ENCODE results near the gene IFITM1. TPM values are rescaled to one million over a fixed set of nuclear protein-coding genes. Genes with fewer than 3 reads are reported as not detected.
"Not testable (repeated sequence)": the region's sequence is repeated elsewhere in the genome, so short reads cannot be mapped to it uniquely, and the experiment has no call there.

The IFITM1 gene
- total and polyA plus RNA-seq, 9 of the 15 experiments (the other 6 are each of a cell fraction or from before 2014, with no cell fraction given), result 691 to 5,579 (median 974) TPM

DNA sequence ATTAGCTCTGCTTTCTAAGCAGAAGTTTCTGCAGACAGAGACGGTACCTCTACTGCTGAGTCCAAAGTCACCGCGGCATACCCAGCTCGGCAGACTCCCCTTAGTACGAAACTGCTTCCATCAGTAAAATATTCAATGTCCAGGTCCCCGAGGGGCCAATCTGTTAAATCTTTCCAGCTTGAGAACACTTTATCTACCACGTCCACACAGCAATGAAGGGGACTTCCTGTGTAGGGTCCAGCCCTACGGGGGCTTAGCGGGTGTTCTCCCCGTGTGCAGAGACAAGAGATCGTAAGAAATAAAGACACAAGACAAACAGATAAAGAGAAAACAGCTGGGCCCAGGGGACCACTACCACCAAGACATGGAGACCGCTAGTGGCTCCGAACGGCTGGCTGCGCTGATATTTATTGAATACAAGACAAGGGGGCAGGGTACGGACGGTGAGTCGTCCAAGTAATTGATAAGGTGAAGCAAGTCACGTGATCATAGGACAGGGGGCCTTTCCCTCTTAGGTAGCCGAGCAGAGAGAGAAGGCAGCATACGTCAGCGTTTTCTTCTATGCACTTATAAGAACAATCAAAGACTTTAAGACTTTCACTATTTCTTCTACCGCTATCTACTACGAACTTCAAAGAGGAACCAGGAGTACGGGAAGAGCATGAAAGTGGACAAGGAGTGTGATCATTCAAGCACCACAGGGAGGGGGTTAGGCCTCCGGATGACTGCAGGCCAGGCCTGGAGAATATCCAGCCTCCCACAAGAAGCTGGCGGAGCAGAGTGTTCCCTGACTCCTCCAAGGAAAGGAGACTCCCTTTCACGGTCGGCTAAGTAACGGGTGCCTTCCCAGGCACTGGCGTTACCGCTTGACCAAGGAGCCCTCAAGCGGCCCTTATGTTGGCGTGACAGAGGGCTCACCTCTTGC, 11.0 kb downstream of the IFITM1 start:
- ATAC-seq (peak; percentile 7; the same call in 2 of the 3 replicates), DNase-seq (ENCODE audit: extremely low read depth in 1 of 4, low spot score in 3 of 4) (peak in 3 of 4 experiments; percentile 47 to 86 (median 49)), FAIRE-seq (peak; percentile 49)
- peak overlapping the region; percentile 88 for H3K27ac ChIP-seq (ENCODE audit: extremely low read depth, low read depth, low read length)
- peaks cover 43 to 55% of the 10 kb centered on the region in 2 experiments for H3K4me1 ChIP-seq (replicated peaks in 1 of 2; ENCODE audit: control insufficient read depth in 2 of 2, insufficient read depth in 2 of 2, low read length in 2 of 2)
- peak overlapping the region; percentile 28; the same call in 1 of the 2 replicates for H3K4me3 ChIP-seq
- H3K27me3 ChIP-seq (ENCODE audit: control insufficient read depth in 2 of 2, insufficient read depth in 2 of 2, low read length in 2 of 2); H3K9me1 ChIP-seq (ENCODE audit: control insufficient read depth, insufficient read depth, low read length); H3K36me3 ChIP-seq (ENCODE audit: control insufficient read depth, insufficient read depth, low read length); H4K20me1 ChIP-seq (replicated peaks; ENCODE audit: control insufficient read depth, insufficient read depth, low read length); CTCF ChIA-PET (ENCODE audit: low intra/inter-chr PET ratio); in situ Hi-C loops (cut with MboI); intact Hi-C loops (cut with micrococcal nuclease); BruUV-seq (replicated peaks); H3K9me3 ChIP-seq (replicated peaks; ENCODE audit: control insufficient read depth, insufficient read depth, low read depth, low read length): not testable (repeated sequence)
- H3K4me2 ChIP-seq (ENCODE audit: insufficient read depth, low read length), result peak overlapping the region; percentile 77
- POLR2A ChIA-PET, result interaction anchor here (0.6 to 1.5 kb wide), 8 partner anchors 8 to 136 kb away, joined by 3 to 7 read pairs (median 3); no protein-coding TSS in a partner anchor
- WGBS (ENCODE audit: insufficient coverage, low coverage, missing lambda C conversion rate), result 1% methylated on average over 26 of the region's 34 CpGs
- peak overlapping the region; percentile 86 for H2AFZ ChIP-seq (ENCODE audit: low read depth, low read length)
- peak overlapping the region; percentile 15 to 61; a peak in 3 of 4 replicates for H3K9ac ChIP-seq (ENCODE audit: insufficient read depth in 1 of 2, low read depth in 2 of 2, low read length in 2 of 2)
- peaks cover 39% of the 10 kb centered on the region for H3K79me2 ChIP-seq (ENCODE audit: control insufficient read depth, insufficient read depth, low read length)
- TF ChIP-seq, protein P1, sequence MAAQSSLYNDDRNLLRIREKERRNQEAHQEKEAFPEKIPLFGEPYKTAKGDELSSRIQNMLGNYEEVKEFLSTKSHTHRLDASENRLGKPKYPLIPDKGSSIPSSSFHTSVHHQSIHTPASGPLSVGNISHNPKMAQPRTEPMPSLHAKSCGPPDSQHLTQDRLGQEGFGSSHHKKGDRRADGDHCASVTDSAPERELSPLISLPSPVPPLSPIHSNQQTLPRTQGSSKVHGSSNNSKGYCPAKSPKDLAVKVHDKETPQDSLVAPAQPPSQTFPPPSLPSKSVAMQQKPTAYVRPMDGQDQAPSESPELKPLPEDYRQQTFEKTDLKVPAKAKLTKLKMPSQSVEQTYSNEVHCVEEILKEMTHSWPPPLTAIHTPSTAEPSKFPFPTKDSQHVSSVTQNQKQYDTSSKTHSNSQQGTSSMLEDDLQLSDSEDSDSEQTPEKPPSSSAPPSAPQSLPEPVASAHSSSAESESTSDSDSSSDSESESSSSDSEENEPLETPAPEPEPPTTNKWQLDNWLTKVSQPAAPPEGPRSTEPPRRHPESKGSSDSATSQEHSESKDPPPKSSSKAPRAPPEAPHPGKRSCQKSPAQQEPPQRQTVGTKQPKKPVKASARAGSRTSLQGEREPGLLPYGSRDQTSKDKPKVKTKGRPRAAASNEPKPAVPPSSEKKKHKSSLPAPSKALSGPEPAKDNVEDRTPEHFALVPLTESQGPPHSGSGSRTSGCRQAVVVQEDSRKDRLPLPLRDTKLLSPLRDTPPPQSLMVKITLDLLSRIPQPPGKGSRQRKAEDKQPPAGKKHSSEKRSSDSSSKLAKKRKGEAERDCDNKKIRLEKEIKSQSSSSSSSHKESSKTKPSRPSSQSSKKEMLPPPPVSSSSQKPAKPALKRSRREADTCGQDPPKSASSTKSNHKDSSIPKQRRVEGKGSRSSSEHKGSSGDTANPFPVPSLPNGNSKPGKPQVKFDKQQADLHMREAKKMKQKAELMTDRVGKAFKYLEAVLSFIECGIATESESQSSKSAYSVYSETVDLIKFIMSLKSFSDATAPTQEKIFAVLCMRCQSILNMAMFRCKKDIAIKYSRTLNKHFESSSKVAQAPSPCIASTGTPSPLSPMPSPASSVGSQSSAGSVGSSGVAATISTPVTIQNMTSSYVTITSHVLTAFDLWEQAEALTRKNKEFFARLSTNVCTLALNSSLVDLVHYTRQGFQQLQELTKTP (IDR thresholded peaks at IDR 0.05; ENCODE audit: low read depth in 1 of 2, partially characterized antibody in 2 of 2), result peak in 1 of 2 experiments; percentile 81
- TF ChIP-seq, protein P2, sequence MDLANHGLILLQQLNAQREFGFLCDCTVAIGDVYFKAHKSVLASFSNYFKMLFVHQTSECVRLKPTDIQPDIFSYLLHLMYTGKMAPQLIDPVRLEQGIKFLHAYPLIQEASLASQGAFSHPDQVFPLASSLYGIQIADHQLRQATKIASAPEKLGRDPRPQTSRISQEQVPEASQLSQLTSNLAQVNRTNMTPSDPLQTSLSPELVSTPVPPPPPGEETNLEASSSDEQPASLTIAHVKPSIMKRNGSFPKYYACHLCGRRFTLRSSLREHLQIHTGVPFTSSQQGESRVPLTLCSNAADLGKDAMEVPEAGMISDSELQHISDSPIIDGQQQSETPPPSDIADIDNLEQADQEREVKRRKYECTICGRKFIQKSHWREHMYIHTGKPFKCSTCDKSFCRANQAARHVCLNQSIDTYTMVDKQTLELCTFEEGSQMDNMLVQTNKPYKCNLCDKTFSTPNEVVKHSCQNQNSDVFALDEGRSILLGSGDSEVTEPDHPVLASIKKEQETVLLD (IDR thresholded peaks at IDR 0.05), result peak; percentile 82; the same call in 1 of the 2 replicates
- peak; percentile 74 for TF ChIP-seq DPF2 (IDR thresholded peaks at IDR 0.05)
- peak; percentile 68 for TF ChIP-seq POLR2A (conservative IDR thresholded peaks at IDR 0.05)
- TF ChIP-seq ZKSCAN8 (CRISPR knock-in tag; IDR thresholded peaks at IDR 0.05), result 0 out of 2 replicates have a peak, but pooled peaks have one; percentile 60
- TF ChIP-seq SMARCA4 (IDR thresholded peaks at IDR 0.05), result peak; percentile 68; the same call in 1 of the 2 replicates
- peak; percentile 92 for TF ChIP-seq CBFA2T2 (conservative IDR thresholded peaks at IDR 0.05)
- TF ChIP-seq, protein P3, sequence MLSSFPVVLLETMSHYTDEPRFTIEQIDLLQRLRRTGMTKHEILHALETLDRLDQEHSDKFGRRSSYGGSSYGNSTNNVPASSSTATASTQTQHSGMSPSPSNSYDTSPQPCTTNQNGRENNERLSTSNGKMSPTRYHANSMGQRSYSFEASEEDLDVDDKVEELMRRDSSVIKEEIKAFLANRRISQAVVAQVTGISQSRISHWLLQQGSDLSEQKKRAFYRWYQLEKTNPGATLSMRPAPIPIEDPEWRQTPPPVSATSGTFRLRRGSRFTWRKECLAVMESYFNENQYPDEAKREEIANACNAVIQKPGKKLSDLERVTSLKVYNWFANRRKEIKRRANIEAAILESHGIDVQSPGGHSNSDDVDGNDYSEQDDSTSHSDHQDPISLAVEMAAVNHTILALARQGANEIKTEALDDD (IDR thresholded peaks at IDR 0.05), result peak; percentile 27; the same call in 1 of the 2 replicates
- peak; percentile 57 for TF ChIP-seq MAFG (tag; conservative IDR thresholded peaks at IDR 0.05)
- peak; percentile 45; the same call in 1 of the 2 replicates for TF ChIP-seq SMARCC2 (IDR thresholded peaks at IDR 0.05; ENCODE audit: low read depth)
- peak; percentile 25 for TF ChIP-seq EP400 (IDR thresholded peaks at IDR 0.05)

Data from K562 (cell line).